Activated CD4-positive, alpha-beta T cell treated with anti-CD3 and anti-CD28 coated beads, Interleukin-2, amount 50 U/mL, for 1 hour (primary cell): ENCODE measurements around the gene RIT1.
A peak's percentile ranks its signal among the peaks of the same experiment; 100 is the strongest.

Source experiments
- DNase-seq: peaks from one replicate; pipeline ENCODE4 v3.0.0-alpha.2; 2020

Gene RIT1, protein sequence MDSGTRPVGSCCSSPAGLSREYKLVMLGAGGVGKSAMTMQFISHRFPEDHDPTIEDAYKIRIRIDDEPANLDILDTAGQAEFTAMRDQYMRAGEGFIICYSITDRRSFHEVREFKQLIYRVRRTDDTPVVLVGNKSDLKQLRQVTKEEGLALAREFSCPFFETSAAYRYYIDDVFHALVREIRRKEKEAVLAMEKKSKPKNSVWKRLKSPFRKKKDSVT

GRCh38 chr1:155911156-155912055 lies at the start of gene RIT1:
RIT1 (minus strand) TSS chr1:155911349; CDS start chr1:155910761, 588 bp downstream.
- peak; percentile 84 for DNase-seq

DNA sequence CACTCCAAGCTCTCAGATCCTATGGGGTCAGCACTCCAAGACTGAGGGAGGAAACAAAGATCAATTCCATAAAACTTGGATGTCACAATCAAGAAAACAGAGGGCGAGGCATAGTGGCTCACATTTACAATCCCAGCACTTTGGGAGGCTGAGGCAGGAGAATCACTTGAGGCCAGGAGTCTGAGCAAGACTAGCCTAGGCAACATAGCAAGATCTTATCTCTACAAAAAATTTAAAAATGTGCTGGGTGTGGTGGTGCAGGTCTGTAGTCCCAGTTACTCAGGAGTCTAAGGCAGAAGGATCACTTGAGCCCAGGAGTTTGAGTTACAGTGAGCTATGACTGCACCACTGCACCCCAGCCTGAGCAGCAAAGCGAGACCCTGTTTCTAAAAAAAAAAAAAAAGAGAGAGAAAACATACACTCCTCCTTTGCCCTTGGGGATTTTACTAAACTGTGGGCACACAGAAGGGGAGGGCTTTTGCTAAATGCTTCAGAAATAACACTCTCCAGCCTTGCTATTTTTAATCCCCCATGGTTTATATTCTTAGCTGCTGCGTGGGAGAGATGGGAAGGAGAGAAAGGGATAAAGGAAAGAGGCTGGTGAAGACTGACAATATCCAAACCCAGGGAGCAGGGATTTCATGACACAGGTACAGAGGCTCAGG lies 49.1 kb upstream of the RIT1 start:
- no peak for DNase-seq

- no peak for DNase-seq
Observed at GRCh38 chr1:155957411-155957915, 46.3 kb upstream of the RIT1 start.

DNA sequence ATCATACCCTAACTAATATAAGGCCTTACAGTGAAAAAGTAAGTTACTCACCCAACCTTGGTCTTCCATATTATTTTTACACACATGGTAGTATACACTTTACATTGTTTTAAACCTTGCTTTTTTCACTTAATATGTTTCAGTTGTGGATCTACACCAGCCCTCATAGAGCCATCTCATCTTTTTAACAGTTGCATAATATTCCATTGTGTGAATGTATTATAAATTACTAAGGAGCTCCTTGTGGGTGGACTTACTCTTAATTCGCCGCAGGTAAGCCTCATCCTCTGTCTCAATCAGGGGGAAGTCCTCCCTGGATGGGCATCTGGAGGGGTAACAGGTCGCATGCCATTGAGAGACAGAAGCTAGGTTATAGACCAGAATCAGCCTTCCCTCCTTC lies 43.5 kb upstream of the RIT1 start:
- DNase-seq, result no peak

DNA sequence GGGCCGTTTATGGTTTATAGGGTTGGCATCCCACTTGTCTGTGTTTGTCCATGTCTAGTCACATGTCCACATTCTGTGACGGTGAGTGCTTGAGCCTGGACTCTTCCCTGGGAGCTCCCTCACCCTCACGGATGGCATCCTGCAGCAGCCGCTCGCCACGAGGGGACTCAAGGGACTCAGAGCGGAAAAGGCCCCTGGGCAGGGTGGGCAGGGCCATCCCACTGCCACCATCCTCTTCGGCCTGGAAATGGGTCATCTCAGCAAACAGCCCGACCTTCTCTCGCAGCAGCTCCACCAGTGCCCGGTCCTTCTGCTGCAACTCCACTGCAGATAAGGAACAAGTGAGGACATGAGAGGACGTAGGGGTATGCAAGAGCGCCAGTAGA lies 41.3 kb upstream of the RIT1 start:
- no peak for DNase-seq

DNA sequence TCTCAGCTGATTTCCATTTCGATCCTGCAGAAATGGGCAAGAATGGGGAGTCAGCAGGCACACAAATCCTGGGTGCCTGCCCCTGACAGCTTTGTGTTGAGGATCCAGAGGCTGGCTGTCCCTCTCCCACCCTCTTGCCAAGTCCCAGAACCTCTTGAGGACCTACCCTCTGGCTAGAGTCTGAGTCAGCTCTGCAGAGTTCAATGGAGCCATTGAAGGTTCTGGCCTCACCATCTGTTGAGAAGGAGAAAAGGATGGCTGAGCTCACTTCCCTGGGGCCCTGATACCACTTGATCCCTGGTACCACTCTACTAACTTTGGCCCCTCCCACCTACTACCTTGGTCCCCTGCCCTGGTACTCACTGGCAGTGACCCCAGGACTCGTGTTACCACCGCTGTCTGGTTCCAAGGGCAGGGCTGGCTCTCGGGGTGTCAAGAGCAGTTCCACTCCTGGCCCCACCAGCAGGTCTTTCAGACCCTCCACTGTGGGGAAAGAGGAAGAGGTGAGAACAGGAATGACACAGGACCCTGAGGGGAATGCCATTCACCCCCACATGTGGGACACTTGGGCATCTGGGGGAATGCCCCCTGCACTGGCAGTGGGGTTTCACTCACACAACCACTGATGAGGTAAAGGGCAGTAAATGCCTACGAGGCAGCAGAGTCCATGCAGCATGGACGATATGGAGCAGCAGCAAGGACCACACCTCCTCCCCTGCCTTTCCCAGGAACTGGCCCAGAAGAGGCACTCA lies 40.8 kb upstream of the RIT1 start:
- DNase-seq, result no peak

- DNase-seq, result no peak
Observed at GRCh38 chr1:155950829-155951228, 39.7 kb upstream of the RIT1 start.

DNA sequence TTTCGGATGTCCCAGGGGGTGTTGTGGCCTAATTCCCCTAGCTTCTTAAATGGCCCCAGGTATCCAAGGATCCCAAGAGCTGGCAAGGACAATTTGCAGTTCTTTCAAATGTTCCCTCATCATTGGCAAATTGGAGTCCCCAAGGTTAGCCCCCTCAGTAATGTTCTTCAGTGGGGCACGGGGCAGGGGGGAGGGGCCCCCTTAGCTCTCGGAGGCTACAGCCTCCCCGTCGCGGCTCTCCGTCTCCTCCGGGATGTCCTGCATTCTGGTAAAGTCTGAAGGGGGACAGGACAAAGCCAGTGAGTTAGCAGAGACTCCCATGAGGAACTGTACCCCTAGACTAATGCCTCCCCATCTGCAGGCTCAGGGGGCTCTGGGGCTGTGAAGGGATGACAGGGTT lies 36.6 kb upstream of the RIT1 start:
- no peak for DNase-seq

- DNase-seq, result no peak
Observed at GRCh38 chr1:155947292-155947691, 36.1 kb upstream of the RIT1 start.

- DNase-seq, result no peak
Observed at GRCh38 chr1:155946633-155947219, 35.6 kb upstream of the RIT1 start.

GRCh38 chr1:155944444-155944799 lies 33.3 kb upstream of the RIT1 start:
- DNase-seq, result no peak

DNA sequence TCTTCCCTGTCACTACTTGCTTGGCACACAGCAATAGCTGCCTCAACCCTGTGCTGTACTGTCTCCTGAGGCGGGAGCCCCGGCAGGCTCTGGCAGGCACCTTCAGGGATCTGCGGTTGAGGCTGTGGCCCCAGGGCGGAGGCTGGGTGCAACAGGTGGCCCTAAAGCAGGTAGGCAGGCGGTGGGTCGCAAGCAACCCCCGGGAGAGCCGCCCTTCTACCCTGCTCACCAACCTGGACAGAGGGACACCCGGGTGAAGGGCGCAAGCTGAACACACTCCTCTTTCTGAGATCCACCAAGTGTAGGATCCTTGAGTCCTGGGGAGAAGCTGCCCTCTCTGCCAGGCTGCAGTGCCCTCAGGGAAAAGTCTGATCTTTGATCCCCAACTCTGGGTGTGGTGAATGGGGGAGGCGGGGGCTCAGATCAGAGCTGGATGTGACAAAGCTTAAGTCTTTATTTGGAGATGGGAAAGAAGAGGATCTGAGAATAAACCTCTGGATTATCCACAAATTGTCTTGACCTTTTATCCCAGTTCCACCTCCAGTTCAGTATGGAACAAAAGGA lies 31.5 kb upstream of the RIT1 start:
- DNase-seq, result no peak

GRCh38 chr1:155941845-155942531 lies 30.8 kb upstream of the RIT1 start:
- DNase-seq, result no peak

GRCh38 chr1:155940993-155941844 lies 30.1 kb upstream of the RIT1 start, which contains the start of gene RXFP4:
RXFP4 (plus strand) TSS chr1:155941638; CDS start chr1:155941710, 72 bp downstream.
- no peak for DNase-seq

DNA sequence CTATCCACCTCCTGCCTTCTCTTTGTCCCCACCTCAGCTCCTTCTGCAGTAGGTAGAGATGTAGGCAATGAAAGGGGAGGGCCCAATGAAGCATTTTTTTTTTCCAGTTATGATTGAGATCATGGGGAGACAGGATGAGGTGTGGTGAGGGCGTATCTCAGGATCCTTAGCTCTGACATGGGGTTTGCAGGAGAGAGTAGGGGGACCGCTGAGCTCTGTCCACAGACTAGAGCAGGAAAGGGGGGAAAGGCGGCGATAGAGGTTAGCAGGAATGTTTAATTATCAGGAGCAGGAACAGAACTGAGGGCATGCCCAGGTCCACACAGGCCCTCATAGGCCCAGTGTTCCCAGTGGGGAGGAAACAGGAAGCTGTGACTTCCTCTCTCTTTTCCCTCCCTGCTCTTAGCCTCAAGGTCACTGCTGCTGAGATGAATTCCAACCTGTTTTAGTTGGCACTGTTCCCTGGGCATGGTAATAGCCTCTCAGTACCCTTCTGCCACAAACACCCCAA lies 29.4 kb upstream of the RIT1 start:
- DNase-seq, result no peak

DNA sequence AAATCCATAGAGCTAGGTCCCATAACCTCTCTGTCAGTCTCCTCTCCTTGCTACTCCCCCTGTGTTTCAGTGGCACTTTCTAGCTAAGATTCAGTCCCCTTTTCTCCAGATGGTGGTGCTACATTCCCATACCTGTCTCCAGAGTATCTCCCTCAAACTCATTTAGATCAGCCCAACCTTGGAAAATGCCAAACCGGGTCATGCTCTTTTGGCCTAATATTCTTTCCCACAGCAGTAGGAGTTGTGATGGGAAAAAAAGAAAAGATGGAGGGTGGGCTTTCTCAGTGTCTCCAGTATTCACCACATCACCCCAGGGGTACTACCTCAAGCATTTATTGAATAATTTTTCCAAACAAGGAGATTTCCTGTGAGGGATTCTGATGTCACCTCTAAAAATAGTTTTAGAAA lies 27.1 kb upstream of the RIT1 start:
- DNase-seq, result no peak

DNA sequence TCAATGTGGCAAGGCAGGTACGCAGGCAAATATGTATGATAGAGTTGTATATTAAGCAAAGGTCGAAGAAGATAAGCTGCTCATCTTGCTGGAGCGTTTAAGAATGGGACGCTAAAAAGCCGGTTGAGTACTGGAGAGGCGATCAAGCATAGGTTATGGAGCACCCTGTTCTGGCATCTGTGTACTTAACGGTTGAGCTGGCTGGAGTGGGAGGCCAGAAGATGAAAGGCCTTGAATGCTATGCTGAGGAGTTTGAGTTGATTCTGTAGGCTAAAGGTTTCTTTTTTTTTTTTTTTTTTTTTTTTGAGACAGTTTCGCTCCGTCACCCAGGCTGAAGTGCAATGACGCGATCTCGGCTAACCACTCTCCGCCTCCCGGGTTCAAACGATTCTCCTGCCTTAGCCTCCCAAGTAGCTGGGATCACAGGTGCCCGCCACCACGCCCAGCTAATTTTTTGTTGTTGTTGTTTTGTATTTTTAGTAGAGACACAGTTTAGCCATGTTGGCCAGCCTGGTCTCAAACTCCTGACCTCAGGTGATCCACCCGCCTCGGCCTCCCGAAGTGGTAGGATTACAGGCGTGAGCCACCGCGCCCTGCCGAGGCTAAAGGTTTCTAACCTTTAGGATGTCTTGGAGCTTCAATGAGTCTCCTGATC lies 23.9 kb upstream of the RIT1 start:
- no peak for DNase-seq

GRCh38 chr1:155934097-155934935 lies 23.2 kb upstream of the RIT1 start, which contains the start of gene KHDC4:
KHDC4 (minus strand) TSS chr1:155934413; CDS start chr1:155934373, 40 bp downstream.
- peak; percentile 92 for DNase-seq
